ENCODE measurements around the gene PTPRK. TPM values are rescaled to one million over a fixed set of nuclear protein-coding genes. Genes with fewer than 3 reads are reported as not detected.

Gene PTPRK
- polyA plus RNA-seq, 3 donors: 0.01 TPM; not detected in 2

DNA sequence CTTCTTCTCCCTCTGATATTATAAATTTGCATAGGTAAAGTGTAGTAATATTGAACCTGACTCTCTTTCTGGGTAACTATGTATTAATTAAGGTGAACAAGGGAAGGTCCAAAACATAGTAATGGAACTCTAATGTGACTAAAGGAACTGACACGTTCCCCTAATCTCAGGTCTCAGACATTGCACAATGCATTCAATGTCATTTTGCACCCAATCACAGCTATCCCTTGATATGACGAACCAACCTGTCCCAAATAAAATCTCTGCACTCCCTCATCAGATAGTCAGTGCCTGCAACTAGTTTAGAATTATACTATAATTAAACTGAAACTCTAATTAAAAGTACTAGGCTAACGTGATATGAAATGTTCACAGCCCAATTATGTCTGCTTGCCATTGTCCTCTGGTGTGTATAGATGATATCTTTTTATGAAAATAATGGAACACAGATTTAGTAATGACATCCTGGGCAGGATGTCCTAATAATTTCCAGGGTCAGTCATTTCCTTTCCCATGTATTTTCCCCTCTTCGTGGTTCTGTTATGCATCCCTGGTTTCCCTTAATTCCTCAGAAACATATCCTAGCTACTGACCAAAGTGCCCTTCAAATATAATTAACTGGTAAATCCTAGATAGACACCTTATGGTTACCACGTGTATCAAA, 36.8 kb downstream of the PTPRK start:
- H3K4me1 Mint-ChIP-seq: no peaks in the 10 kb centered on the region
- WGBS (ENCODE audit: insufficient coverage): 100% methylated on average over 2 of the region's 5 CpGs
- no peaks in the 10 kb centered on the region for H3K79me2 ChIP-seq (ENCODE audit: insufficient read depth, low read length)
- no peaks in the 10 kb centered on the region for H3K36me3 Mint-ChIP-seq
- no peak overlapping the region for H2AFZ ChIP-seq (ENCODE audit: insufficient read depth, low read depth, low read length, poor library complexity, severe bottlenecking)
- no peak overlapping the region for H3K27ac ChIP-seq (ENCODE audit: low read depth in 1 of 2, low read length in 2 of 2)
- H3K27me3 Mint-ChIP-seq (ENCODE audit: low read depth in 3 of 3): no peaks in the 10 kb centered on the region
- H3K9ac ChIP-seq (ENCODE audit: insufficient read depth, low read length, poor library complexity, severe bottlenecking): no peak overlapping the region
- H3K9me3 ChIP-seq (replicated peaks in 1 of 2; ENCODE audit: control insufficient read depth in 1 of 2, insufficient read depth in 1 of 2, low read length in 2 of 2): no peaks in the 10 kb centered on the region
- H4K20me1 ChIP-seq (ENCODE audit: insufficient read depth, low read length): no peaks in the 10 kb centered on the region
- TF ChIP-seq, protein P1, sequence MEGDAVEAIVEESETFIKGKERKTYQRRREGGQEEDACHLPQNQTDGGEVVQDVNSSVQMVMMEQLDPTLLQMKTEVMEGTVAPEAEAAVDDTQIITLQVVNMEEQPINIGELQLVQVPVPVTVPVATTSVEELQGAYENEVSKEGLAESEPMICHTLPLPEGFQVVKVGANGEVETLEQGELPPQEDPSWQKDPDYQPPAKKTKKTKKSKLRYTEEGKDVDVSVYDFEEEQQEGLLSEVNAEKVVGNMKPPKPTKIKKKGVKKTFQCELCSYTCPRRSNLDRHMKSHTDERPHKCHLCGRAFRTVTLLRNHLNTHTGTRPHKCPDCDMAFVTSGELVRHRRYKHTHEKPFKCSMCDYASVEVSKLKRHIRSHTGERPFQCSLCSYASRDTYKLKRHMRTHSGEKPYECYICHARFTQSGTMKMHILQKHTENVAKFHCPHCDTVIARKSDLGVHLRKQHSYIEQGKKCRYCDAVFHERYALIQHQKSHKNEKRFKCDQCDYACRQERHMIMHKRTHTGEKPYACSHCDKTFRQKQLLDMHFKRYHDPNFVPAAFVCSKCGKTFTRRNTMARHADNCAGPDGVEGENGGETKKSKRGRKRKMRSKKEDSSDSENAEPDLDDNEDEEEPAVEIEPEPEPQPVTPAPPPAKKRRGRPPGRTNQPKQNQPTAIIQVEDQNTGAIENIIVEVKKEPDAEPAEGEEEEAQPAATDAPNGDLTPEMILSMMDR (IDR thresholded peaks at IDR 0.05): no peak
- DNase-seq: no peak
- no peak overlapping the region for H3K4me3 ChIP-seq (replicated peaks in 1 of 3; ENCODE audit: low read depth in 2 of 3, low read length in 3 of 3)
- peaks cover 0 to 2% (median 0%) of the 10 kb centered on the region in 7 donors for H3K9me3 Mint-ChIP-seq
- H3K4me3 Mint-ChIP-seq: no peak overlapping the region
- no peak overlapping the region for H3K27ac Mint-ChIP-seq
- no peaks in the 10 kb centered on the region for H3K4me1 ChIP-seq (ENCODE audit: control insufficient read depth in 1 of 2, insufficient read depth in 2 of 2, low read length in 2 of 2)
- H3K36me3 ChIP-seq (replicated peaks in 1 of 2; ENCODE audit: control insufficient read depth in 1 of 2, insufficient read depth in 2 of 2, low read length in 2 of 2): no peaks in the 10 kb centered on the region
- no peak overlapping the region for H3K4me2 ChIP-seq (replicated peaks; ENCODE audit: extremely low read depth, low read length, poor library complexity, severe bottlenecking)
- intact Hi-C loops (cut with micrococcal nuclease): no loop called here
- H3K27me3 ChIP-seq (ENCODE audit: control insufficient read depth in 2 of 2, insufficient read depth in 2 of 2, low read length in 2 of 2): no peaks in the 10 kb centered on the region

DNA sequence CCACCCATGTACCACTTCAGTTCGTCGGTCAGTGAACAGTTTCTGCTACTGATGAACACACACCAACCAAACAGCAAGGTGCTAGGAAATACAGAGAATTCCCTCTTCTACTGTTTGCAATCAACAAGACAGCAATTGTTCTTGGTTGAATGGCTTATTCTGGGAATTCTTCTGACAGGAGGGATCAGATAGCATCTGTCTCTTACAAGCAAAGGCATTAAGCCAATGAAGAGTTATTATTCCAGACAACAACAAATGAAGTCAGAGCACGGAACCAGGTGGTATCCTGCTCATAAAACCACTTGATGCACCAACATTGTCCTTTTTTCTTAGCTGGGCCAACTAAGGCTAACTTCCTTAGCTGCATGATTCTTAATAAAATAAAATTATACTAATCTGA, 37.8 kb downstream of the PTPRK start:
- H3K4me1 ChIP-seq (ENCODE audit: control insufficient read depth in 1 of 2, insufficient read depth in 2 of 2, low read length in 2 of 2): no peaks in the 10 kb centered on the region
- no peak overlapping the region for H3K27ac ChIP-seq (ENCODE audit: low read depth in 1 of 2, low read length in 2 of 2)
- no peaks in the 10 kb centered on the region for H3K79me2 ChIP-seq (ENCODE audit: insufficient read depth, low read length)
- peaks cover 0 to 2% (median 0%) of the 10 kb centered on the region in 7 donors for H3K9me3 Mint-ChIP-seq
- no peak overlapping the region for H3K27ac Mint-ChIP-seq
- H3K9me3 ChIP-seq (replicated peaks in 1 of 2; ENCODE audit: control insufficient read depth in 1 of 2, insufficient read depth in 1 of 2, low read length in 2 of 2): no peaks in the 10 kb centered on the region
- no peaks in the 10 kb centered on the region for H4K20me1 ChIP-seq (ENCODE audit: insufficient read depth, low read length)
- no peak overlapping the region for H3K9ac ChIP-seq (ENCODE audit: insufficient read depth, low read length, poor library complexity, severe bottlenecking)
- no peak overlapping the region for H3K4me2 ChIP-seq (replicated peaks; ENCODE audit: extremely low read depth, low read length, poor library complexity, severe bottlenecking)
- WGBS (ENCODE audit: insufficient coverage): 80% methylated on average over 1 of the region's 3 CpGs
- H3K36me3 ChIP-seq (replicated peaks in 1 of 2; ENCODE audit: control insufficient read depth in 1 of 2, insufficient read depth in 2 of 2, low read length in 2 of 2): no peaks in the 10 kb centered on the region
- H3K4me3 Mint-ChIP-seq: no peak overlapping the region
- DNase-seq: no peak
- H3K4me3 ChIP-seq (replicated peaks in 1 of 3; ENCODE audit: low read depth in 2 of 3, low read length in 3 of 3): no peak overlapping the region
- H3K36me3 Mint-ChIP-seq: no peaks in the 10 kb centered on the region
- H3K27me3 Mint-ChIP-seq (ENCODE audit: low read depth in 3 of 3): no peaks in the 10 kb centered on the region
- intact Hi-C loops (cut with micrococcal nuclease): no loop called here
- no peaks in the 10 kb centered on the region for H3K27me3 ChIP-seq (ENCODE audit: control insufficient read depth in 2 of 2, insufficient read depth in 2 of 2, low read length in 2 of 2)
- H3K4me1 Mint-ChIP-seq: no peaks in the 10 kb centered on the region
- TF ChIP-seq, protein P1 (IDR thresholded peaks at IDR 0.05): no peak
- H2AFZ ChIP-seq (ENCODE audit: insufficient read depth, low read depth, low read length, poor library complexity, severe bottlenecking): no peak overlapping the region

All from CD14-positive monocyte (primary cell).